ENCODE data around the gene NDUFS6. TPM values are rescaled to one million over a fixed set of nuclear protein-coding genes. Genes with fewer than 3 reads are reported as not detected.

Gene NDUFS6
- total RNA-seq = 10 to 100 TPM; 18.8 to 37.1 TPM

DNA sequence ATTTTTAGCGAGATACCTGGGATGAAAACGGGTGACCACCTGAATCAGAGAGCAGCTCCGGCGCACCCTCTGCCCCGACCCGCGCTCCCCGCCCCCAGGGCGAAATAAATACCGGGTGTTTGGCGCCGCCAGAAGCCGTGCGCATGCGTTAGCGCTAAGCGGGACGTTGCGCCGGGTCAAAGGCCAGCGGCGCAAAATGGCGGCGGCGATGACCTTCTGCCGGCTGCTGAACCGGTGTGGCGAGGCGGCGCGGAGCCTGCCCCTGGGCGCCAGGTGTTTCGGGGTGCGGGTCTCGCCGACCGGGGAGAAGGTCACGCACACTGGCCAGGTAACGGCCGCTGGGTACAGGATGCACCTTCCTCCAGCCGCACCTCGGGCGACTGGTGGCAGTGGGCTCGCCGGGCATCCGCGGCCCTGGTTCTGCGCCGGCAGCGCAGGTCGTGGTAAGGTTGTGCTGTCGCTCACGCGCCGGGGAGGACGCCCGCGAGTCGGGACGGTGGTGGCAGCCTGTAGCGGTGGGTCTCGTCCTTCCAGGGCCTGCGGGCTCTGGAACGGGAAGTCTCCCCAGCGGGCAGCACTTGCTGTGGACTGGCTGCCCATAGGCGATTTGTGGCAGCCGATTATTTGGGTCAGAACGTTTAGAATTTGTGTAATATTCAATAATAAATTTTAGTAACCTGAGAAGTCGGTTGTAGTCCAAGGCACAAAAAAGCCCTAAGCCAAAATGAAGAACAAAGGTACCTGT is at the start of gene NDUFS6:
Gene NDUFS6 (plus strand): TSS at position 186 of the 745 bp plus-strand sequence. CDS start 11 bp downstream, at position 197.
- peaks cover 51% of the 10 kb centered on the region for H3K4me1 Mint-ChIP-seq
- peaks cover 63% of the 10 kb centered on the region for H3K36me3 Mint-ChIP-seq (ENCODE audit: low read depth)
- peak; percentile 90 for DNase-seq

DNA sequence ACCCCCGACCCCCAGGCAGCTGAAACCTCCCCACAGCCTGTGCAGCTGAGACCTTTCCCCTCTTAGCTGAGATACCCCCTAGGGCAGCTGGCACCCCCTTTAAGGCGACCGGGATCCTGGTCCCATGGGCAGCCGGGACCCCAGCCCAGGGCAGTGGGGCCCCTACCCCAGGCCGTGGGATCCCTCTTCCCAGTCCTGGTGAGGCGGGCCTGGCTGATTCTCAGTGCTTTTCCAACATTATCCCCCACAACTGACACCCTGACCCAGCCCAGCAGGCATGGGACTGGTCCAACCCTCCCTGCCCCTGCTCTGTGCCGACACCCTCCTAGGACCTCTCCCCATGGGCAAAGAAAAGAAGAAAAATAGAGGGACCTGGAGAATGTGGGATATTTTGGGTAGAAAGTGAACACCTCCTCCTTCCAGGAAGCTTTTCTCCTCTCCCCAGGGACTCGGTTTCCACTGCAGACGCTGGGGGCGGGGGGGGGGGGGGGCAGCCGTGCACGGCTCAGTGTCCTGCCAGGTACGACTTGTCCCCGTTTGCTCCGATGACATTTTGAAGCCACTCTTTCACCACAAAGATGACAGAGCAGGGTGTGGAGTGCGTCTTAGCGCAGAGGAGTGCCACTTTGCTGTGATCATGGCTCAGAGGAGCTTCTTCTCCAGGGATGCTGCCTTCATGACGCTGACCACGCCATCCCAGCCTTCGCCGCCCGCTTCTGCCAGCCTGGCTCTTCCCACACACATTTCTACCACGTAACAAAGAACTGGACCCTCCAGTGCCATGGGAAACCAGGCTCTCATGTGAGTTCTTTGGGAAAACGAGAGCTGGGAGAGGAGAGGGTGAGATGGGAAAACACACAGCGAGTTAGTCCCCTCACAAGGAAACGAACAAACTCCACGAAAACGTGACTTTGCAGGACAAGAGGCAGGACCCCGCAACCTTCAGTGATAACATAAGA is 49.1 kb upstream of the NDUFS6 start:
- no peak for DNase-seq
- intact Hi-C loops (cut with DNase I, micrococcal nuclease) = no loop called here
- Mint-ChIP-seq H3K27ac (no peak overlapping the region), H3K36me3 (ENCODE audit: low read depth) (no peaks in the 10 kb centered on the region), H3K9me3 (ENCODE audit: low read depth) (no peaks in the 10 kb centered on the region), H3K4me3 (no peak overlapping the region), H3K27me3 (peaks cover 2% of the 10 kb centered on the region), H3K4me1 (no peaks in the 10 kb centered on the region)
- CTCF ChIA-PET = no interaction called here
- POLR2A ChIA-PET = interaction anchor here (0.6 kb wide), 1 partner anchor 45 kb away, joined by 3 read pairs; no protein-coding TSS in a partner anchor
- ATAC-seq = no peak

More for the DNA sequence above, at the start of gene NDUFS6:
- H3K27ac Mint-ChIP-seq = peak within 1 kb of the TSS; percentile 97
- H3K9me3 Mint-ChIP-seq (ENCODE audit: low read depth) = no peaks in the 10 kb centered on the region
- intact Hi-C loops (cut with DNase I, micrococcal nuclease) = loop anchor here in 1 of 2 experiments (5.0 kb wide), 1 partner anchor 1584 kb away; the partner anchor contains the start of genes CCDC127 and SDHA
- ChIA-PET CTCF (interaction anchor here (1.6 to 2.1 kb wide), 2 partner anchors 9 to 19 kb away, joined by 4 to 10 read pairs; no protein-coding TSS in a partner anchor), POLR2A (no interaction called here)
- H3K4me3 Mint-ChIP-seq = peak within 1 kb of the TSS; percentile 94
- no peaks in the 10 kb centered on the region for H3K27me3 Mint-ChIP-seq
- ATAC-seq = peak; percentile 67

DNA sequence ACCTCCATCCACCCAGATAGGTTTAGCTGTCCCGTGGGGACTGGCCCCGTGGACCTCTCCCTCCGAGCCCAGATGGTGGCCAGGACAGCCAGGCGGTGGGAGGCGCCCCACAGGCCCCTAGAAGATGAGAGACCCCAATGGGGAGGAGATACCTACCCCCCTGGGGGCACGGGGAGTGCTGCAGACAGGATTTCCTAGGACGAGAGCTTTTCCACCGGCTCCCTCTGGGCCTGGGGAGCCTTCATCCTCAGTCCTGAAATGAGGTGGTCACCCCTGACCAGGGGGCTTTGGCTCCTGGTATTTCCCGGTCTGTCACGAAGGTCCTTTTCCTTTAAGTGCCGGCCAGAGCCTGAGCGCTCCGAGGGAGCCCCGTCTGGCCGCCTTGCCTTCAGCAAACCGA is 48.3 kb upstream of the NDUFS6 start:
- Mint-ChIP-seq H3K36me3 (ENCODE audit: low read depth) (no peaks in the 10 kb centered on the region), H3K27ac (no peak overlapping the region), H3K9me3 (ENCODE audit: low read depth) (no peaks in the 10 kb centered on the region), H3K27me3 (peaks cover 2% of the 10 kb centered on the region), H3K4me3 (no peak overlapping the region), H3K4me1 (no peaks in the 10 kb centered on the region)
- ATAC-seq = no peak
- no peak for DNase-seq
- ChIA-PET POLR2A (no interaction called here), CTCF (no interaction called here)
- intact Hi-C loops (cut with DNase I, micrococcal nuclease) = no loop called here

DNA sequence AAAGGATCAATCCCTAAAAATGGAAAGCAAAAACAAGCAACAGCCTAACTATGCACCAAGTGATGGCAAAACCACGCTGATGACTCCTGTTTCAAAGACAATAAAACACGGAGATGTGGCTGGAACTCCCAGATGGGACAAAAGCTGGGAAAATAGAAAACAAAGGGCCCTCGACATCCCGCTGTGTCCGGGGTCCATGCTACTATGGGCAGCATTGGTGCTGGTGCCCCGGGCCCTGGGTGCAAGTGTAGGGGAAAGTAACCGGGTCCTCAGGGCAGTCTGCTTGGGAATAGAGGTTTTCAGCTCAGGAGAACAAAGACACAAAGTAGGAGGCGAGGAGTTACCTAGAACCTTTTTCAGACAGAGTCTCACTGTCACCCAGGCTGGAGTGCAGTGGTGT is 47.7 kb upstream of the NDUFS6 start:
- CTCF ChIA-PET = no interaction called here
- H3K4me3 Mint-ChIP-seq = no peak overlapping the region
- POLR2A ChIA-PET = no interaction called here
- no peaks in the 10 kb centered on the region for H3K4me1 Mint-ChIP-seq
- H3K27me3 Mint-ChIP-seq = peaks cover 2% of the 10 kb centered on the region
- DNase-seq (no peak), ATAC-seq (no peak)
- H3K9me3 Mint-ChIP-seq (ENCODE audit: low read depth) = no peaks in the 10 kb centered on the region
- no peaks in the 10 kb centered on the region for H3K36me3 Mint-ChIP-seq (ENCODE audit: low read depth)
- H3K27ac Mint-ChIP-seq = no peak overlapping the region
- intact Hi-C loops (cut with DNase I, micrococcal nuclease) = no loop called here

DNA sequence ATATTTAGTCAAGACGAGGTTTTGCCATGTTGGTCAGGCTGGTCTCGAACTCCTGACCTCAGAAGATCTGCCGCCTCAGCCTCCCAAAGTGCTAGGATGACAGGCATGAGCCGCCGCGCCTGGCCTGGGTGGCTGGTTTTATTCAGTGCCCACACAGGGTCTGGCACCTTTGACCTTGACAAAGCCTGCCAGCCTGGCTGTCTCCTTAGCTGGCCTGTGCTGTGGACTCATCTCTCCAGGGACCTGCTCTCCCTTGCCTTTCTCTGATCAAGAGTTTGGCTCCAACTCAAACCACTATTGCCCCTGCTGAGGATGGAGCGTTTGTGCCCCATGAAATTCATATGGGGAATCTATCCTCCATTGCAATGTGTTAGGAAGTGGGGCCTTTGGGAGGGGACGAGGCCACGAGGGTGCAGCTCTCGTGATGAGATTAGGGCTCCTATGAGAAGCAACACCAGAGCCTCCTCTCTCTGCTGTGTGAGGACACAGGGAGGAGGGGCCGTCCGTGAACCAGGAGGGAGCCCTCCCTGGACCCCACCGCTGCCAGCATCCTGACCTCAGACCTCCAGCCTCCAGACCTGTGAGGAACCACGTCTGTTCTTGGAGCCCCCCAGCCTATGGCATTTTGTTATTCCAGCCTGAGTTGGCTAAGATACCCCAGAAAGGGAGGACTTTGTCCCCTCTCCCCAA is 46.5 kb upstream of the NDUFS6 start:
- peaks cover 2% of the 10 kb centered on the region for H3K27me3 Mint-ChIP-seq
- intact Hi-C loops (cut with DNase I, micrococcal nuclease) = no loop called here
- no peak overlapping the region for H3K27ac Mint-ChIP-seq
- ChIA-PET CTCF (interaction anchor here (1.0 to 1.5 kb wide), 2 partner anchors 9 to 17 kb away, joined by 3 read pairs; no protein-coding TSS in a partner anchor), POLR2A (interaction anchor here (0.6 kb wide), 1 partner anchor 374 kb away, joined by 5 read pairs; no protein-coding TSS in a partner anchor)
- no peaks in the 10 kb centered on the region for H3K9me3 Mint-ChIP-seq (ENCODE audit: low read depth)
- DNase-seq (peak; percentile 1), ATAC-seq (no peak)
- no peaks in the 10 kb centered on the region for H3K4me1 Mint-ChIP-seq
- no peaks in the 10 kb centered on the region for H3K36me3 Mint-ChIP-seq (ENCODE audit: low read depth)
- no peak overlapping the region for H3K4me3 Mint-ChIP-seq

DNA sequence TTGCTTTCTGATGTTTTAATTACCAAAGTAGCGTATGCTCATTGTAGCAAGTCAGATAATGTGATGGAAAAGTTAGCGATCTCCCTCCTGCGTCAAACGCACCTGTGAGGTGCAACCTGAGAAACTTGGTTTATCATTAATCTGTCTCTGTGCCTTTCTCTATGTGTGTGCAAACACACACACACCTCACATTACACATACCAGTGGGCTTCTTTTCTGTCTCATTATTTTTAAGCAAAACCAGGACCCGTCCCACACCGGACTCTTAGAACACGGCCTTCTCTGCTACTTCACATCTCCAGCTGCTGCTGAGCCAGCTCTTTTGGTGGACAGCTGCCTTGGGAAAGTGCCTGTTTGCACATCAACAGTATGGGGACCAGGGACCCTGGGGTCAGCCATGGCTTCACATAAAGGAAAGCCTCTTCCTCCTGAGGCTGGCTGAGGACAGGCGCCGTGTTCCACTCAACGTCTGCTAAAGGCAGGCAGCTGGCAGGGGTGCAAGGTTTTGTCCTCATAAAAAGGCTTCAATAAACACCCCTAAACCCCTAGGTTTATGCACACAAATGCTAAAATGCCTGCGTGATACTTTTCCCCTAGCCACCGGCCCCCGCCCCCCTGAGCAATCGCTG is 45.8 kb upstream of the NDUFS6 start:
- Mint-ChIP-seq H3K36me3 (ENCODE audit: low read depth) (no peaks in the 10 kb centered on the region), H3K9me3 (ENCODE audit: low read depth) (no peaks in the 10 kb centered on the region), H3K4me3 (no peak overlapping the region), H3K4me1 (no peaks in the 10 kb centered on the region), H3K27me3 (peaks cover 2% of the 10 kb centered on the region), H3K27ac (no peak overlapping the region)
- intact Hi-C loops (cut with DNase I, micrococcal nuclease) = no loop called here
- POLR2A ChIA-PET = no interaction called here
- CTCF ChIA-PET = interaction anchor here (1.5 kb wide), 1 partner anchor 17 kb away, joined by 3 read pairs; no protein-coding TSS in a partner anchor
- DNase-seq = peak; percentile 0
- no peak for ATAC-seq

DNA sequence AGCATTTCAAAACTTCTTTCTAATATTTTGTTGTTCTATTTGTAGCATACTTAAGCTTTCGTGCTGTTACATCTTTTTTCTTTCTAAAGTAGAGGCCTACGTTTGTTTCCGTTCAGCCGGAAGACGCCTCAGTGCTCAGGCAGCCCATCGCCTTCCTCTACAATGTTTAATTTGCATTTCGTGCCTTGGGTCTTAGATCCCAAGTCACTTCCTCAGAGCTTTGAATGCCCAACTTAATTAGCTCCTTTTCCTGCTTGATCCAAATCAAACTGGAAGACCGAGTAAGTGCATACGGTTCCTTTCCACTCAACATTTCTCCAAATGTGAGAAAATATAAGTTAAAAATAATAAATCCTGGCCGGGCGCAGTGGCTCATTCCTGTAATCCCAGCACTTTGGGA is 44.7 kb upstream of the NDUFS6 start:
- no peaks in the 10 kb centered on the region for H3K9me3 Mint-ChIP-seq (ENCODE audit: low read depth)
- H3K4me1 Mint-ChIP-seq = no peaks in the 10 kb centered on the region
- no peak overlapping the region for H3K4me3 Mint-ChIP-seq
- peaks cover 3% of the 10 kb centered on the region for H3K27me3 Mint-ChIP-seq
- CTCF ChIA-PET = no interaction called here
- POLR2A ChIA-PET = no interaction called here
- no peak overlapping the region for H3K27ac Mint-ChIP-seq
- DNase-seq (no peak), ATAC-seq (no peak)
- H3K36me3 Mint-ChIP-seq (ENCODE audit: low read depth) = no peaks in the 10 kb centered on the region
- intact Hi-C loops (cut with DNase I, micrococcal nuclease) = no loop called here

DNA sequence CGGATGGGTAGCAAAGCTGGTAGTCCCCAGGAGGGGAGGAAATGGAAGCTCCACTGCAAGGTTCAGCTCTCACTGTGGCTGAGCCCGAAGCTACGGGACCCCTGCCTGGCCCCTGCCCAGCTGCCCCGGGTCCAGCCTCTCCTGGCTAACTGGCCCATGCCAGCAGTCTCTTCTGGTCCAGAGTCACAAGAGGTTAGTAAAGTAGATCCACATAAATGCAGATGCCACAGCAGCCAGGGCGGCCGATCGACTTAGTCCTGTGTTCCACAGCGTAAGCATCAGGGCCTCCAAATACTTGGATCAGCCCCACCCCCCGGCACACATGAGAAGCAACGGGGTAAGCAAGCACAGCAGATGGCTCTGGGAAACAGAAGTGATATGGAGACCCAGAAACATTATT is 43.7 kb upstream of the NDUFS6 start:
- Mint-ChIP-seq H3K27ac (no peak overlapping the region), H3K4me1 (no peaks in the 10 kb centered on the region), H3K27me3 (peaks cover 2% of the 10 kb centered on the region), H3K36me3 (ENCODE audit: low read depth) (no peaks in the 10 kb centered on the region), H3K4me3 (no peak overlapping the region), H3K9me3 (ENCODE audit: low read depth) (no peaks in the 10 kb centered on the region)
- no peak for ATAC-seq
- peak; percentile 2 for DNase-seq
- CTCF ChIA-PET = no interaction called here
- POLR2A ChIA-PET = interaction anchor here (0.7 kb wide), 1 partner anchor 57 kb away, joined by 3 read pairs; no protein-coding TSS in a partner anchor
- intact Hi-C loops (cut with DNase I, micrococcal nuclease) = no loop called here

DNA sequence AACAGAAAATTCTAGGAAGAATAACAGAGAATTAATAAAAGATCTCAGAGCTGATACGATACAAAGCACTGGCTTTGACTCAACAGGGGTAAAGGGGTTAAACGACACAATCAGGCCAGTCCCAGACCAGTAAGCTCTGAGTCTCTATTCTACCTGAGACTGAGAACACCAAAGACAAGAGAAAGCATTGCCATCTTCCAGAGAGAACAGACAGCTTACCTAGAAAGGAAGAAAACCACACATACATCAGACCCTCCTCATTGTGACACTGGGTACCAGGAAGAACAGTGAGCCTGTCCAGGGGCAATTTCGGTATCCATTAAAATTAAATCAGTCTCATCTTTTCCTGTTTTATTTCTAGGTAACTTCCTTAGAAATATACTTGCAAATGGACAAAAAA is 42.6 kb upstream of the NDUFS6 start:
- no peaks in the 10 kb centered on the region for H3K4me1 Mint-ChIP-seq
- H3K27me3 Mint-ChIP-seq = peaks cover 2% of the 10 kb centered on the region
- DNase-seq (no peak), ATAC-seq (no peak)
- no peaks in the 10 kb centered on the region for H3K9me3 Mint-ChIP-seq (ENCODE audit: low read depth)
- ChIA-PET POLR2A (no interaction called here), CTCF (no interaction called here)
- intact Hi-C loops (cut with DNase I, micrococcal nuclease) = no loop called here
- H3K27ac Mint-ChIP-seq = no peak overlapping the region
- H3K4me3 Mint-ChIP-seq = no peak overlapping the region
- no peaks in the 10 kb centered on the region for H3K36me3 Mint-ChIP-seq (ENCODE audit: low read depth)

DNA sequence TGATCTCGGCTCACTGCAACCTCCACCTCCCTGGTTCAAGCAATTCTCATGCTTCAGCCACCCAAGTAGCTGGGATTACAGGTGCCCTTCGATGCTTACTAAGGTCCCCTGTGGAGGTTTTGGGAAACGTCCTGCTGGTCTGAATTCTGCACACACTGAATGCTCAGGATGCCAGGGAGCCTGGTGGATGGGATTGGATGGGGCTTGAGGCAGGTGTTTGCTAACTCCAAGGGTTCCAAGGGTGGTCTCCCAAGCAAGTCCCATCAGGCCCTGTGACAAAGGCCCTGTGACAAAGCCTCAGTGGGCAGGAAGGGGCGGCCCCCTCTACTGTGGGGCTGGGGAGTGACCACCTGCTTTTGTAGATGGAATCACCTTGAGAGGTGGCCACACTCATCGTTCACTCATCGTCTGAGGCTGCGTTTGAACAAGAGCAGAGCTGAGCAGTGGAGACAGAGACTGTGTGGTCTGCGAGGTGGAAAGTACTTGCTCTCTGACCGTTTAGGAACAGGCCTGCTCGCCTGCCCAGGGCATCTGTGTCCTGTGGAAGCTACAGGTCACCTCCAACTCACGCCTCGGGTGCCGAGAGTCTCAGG is 41.7 kb upstream of the NDUFS6 start:
- DNase-seq (peak; percentile 2), ATAC-seq (no peak)
- CTCF ChIA-PET = interaction anchor here (0.5 to 0.6 kb wide), 2 partner anchors 87 to 91 kb away, joined by 3 read pairs; no protein-coding TSS in a partner anchor
- no peak overlapping the region for H3K4me3 Mint-ChIP-seq
- POLR2A ChIA-PET = no interaction called here
- H3K4me1 Mint-ChIP-seq = no peaks in the 10 kb centered on the region
- no peaks in the 10 kb centered on the region for H3K36me3 Mint-ChIP-seq (ENCODE audit: low read depth)
- peaks cover 4% of the 10 kb centered on the region for H3K27me3 Mint-ChIP-seq
- H3K9me3 Mint-ChIP-seq (ENCODE audit: low read depth) = no peaks in the 10 kb centered on the region
- H3K27ac Mint-ChIP-seq = no peak overlapping the region
- intact Hi-C loops (cut with DNase I, micrococcal nuclease) = no loop called here
